ENCODE data around the gene EFNA5.

DNA sequence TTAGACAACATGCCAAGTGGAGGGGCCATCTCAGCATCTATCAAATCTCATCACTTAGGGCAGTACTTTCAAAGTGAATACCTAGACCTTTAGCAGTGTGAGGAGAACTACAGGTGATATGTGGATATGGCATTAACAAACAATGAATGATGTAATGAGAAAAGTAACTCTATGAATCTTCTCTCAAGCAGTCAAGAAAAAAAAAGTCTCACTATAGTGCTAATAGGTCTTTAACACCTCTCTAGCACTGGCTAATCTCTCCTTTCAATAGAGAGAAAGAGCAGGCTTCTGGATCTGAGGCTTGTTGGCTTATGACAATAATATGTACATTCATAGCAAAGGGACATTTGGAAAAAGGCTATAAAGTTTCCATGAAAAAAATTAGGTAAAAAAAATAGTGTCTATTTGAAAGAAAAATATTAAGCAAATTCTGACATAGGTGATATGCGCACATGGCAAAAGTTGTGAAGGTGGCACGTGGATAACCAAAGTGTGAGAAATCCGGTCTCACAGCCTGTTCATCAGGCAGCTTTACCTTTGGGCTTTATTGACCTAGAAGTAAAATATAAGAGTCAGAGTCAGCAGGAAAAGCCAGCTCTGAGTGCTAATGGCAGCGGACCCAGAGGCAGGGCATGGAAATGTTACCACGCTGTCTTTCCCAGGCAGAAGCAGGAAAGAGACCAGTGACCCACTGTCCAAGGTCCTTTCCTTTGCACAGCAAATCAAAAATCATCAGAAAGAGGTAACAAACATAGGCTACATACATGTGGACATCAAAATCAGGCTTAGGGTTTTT, 203.4 kb downstream of the EFNA5 start:
- TF ChIP-seq POLR2AphosphoS5 (IDR thresholded peaks at IDR 0.05; ENCODE audit: low read depth, low read length) (no peak), CTCF (IDR thresholded peaks at IDR 0.05; ENCODE audit: control extremely low read depth in 1 of 3, insufficient read depth in 1 of 3, low read depth in 1 of 3, low read length in 3 of 3) (no peak), TCF12 (IDR thresholded peaks at IDR 0.05; ENCODE audit: low read depth, low read length) (no peak), EZH2 (IDR thresholded peaks at IDR 0.05; ENCODE audit: low read depth, low read length, severe bottlenecking) (no peak), RAD21 (IDR thresholded peaks at IDR 0.05 in 1 of 2, conservative IDR thresholded peaks at IDR 0.05 in 1 of 2; ENCODE audit: low read depth in 2 of 2, low read length in 2 of 2) (no peak), ATF2 (IDR thresholded peaks at IDR 0.05; ENCODE audit: low read length) (no peak), POLR2A (IDR thresholded peaks at IDR 0.05; ENCODE audit: control extremely low read depth in 1 of 2, low read depth in 2 of 2, low read length in 2 of 2) (no peak), SP2 (IDR thresholded peaks at IDR 0.05; ENCODE audit: low read length) (no peak), GABPA (IDR thresholded peaks at IDR 0.05; ENCODE audit: borderline replicate concordance, insufficient read depth, low read length) (no peak), CEBPB (IDR thresholded peaks at IDR 0.05; ENCODE audit: low read depth, low read length) (no peak)
- TF ChIP-seq, protein P1, sequence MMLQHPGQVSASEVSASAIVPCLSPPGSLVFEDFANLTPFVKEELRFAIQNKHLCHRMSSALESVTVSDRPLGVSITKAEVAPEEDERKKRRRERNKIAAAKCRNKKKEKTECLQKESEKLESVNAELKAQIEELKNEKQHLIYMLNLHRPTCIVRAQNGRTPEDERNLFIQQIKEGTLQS (IDR thresholded peaks at IDR 0.05; ENCODE audit: insufficient read depth, low read depth, low read length), result no peak

Measured in H1 (cell line).